Endothelial cell of umbilical vein (primary cell): ENCODE results near the gene RDH14. TPM values are rescaled to one million over a fixed set of nuclear protein-coding genes. Genes with fewer than 3 reads are reported as not detected.

Source experiments
- BruUV-seq: library from RNA; stranded (reverse); fragments of 400-500 nt; replicated peaks from 2 replicates; lab custom pipeline; 2021; lab: Mats Ljungman, UMichigan
- CTCF ChIA-PET: fragments of 300-600, 350-600 bp; sonication (Branson Sonifier 250); formaldehyde crosslinking; loops from one replicate; lab custom pipeline; 2021; ENCODE audit warnings: antibody characterized with exemption, inconsistent platforms; lab: Charles Lee
- POLR2A ChIA-PET: fragments of 300-600, 350-600 bp; sonication (Branson Sonifier 250); formaldehyde crosslinking; loops from one replicate; lab custom pipeline; 2021; ENCODE audit warnings: antibody characterized with exemption, inconsistent platforms; lab: Charles Lee
- DNase-seq: peaks from one replicate; pipeline ENCODE4 v3.0.0-alpha.2; 2011; ENCODE audit warnings: low read depth, low spot score
- FAIRE-seq: peaks from 2 replicates; lab custom pipeline; 2011; peaks lifted over from hg19 to GRCh38; lab: Jason Lieb, UNC
- H2AFZ ChIP-seq: 2 replicates; pipeline ENCODE4 v1.6.0; 2012; ENCODE audit warnings: low read depth, low read length, control low read depth, inconsistent platforms
- H3K27ac ChIP-seq: 2 replicates; pipeline ENCODE4 v1.5.1; 2011; ENCODE audit warnings: low read depth, mild to moderate bottlenecking, control low read depth, low read length, moderate library complexity; ENCODE audit not compliant: insufficient read depth
- H3K27me3 ChIP-seq, 2 experiments: 2 replicates each; pipeline versions ENCODE4 v1.6.0 to v1.6.1; 2011; ENCODE audit warnings: low read length in 2 of 2, mixed read lengths in 1 of 2; ENCODE audit not compliant: control insufficient read depth in 2 of 2, insufficient read depth in 2 of 2
- H3K36me3 ChIP-seq, 2 experiments: 2 replicates in 1 of 2; 3 replicates in 1 of 2; pipeline ENCODE4 v1.5.1; 2011; ENCODE audit warnings: low read length in 2 of 2, mild to moderate bottlenecking in 1 of 2, moderate library complexity in 1 of 2; ENCODE audit not compliant: control insufficient read depth in 2 of 2, insufficient read depth in 2 of 2; ENCODE audit errors: extremely low read depth in 1 of 2
- H3K4me1 ChIP-seq: 3 replicates; pipeline ENCODE4 v1.5.1; 2011; ENCODE audit warnings: mild to moderate bottlenecking, low read length; ENCODE audit not compliant: control insufficient read depth, insufficient read depth; ENCODE audit errors: extremely low read depth
- H3K4me2 ChIP-seq: 2 replicates; pipeline ENCODE4 v1.6.1; 2011; ENCODE audit warnings: low read length, control low read depth, mixed read lengths; ENCODE audit not compliant: insufficient read depth
- H3K4me3 ChIP-seq, 3 experiments: fragments of 200-600 bp in 1 of 3; sonication (generic), shearing (Covaris generic) in 1 of 3; replicated peaks in 1 of 3; 2 replicates each; pipeline ENCODE4 v1.5.1; 2011 to 2016; ENCODE audit warnings: control low read depth in 3 of 3, low read length in 3 of 3, mild to moderate bottlenecking in 2 of 3, inconsistent platforms in 1 of 3, low read depth in 1 of 3, moderate library complexity in 1 of 3; ENCODE audit not compliant: insufficient read depth in 1 of 3
- H3K79me2 ChIP-seq: 2 replicates; pipeline ENCODE4 v1.6.0; 2012; ENCODE audit warnings: low read length, inconsistent platforms; ENCODE audit not compliant: control insufficient read depth, insufficient read depth
- H3K9ac ChIP-seq: replicated peaks from 2 replicates; pipeline ENCODE3; 2011; ENCODE audit warnings: low read length, control low read depth; ENCODE audit not compliant: insufficient read depth; ENCODE audit errors: extremely low read depth
- H3K9me1 ChIP-seq: replicated peaks from 3 replicates; pipeline ENCODE4 v1.6.0; 2011; ENCODE audit warnings: mild to moderate bottlenecking, low read length; ENCODE audit not compliant: control insufficient read depth, insufficient read depth; ENCODE audit errors: extremely low read depth
- H3K9me3 ChIP-seq: replicated peaks from 2 replicates; pipeline ENCODE4 v1.5.1; 2012; ENCODE audit warnings: low read length, inconsistent platforms; ENCODE audit not compliant: control insufficient read depth, insufficient read depth
- H4K20me1 ChIP-seq: replicated peaks from 2 replicates; pipeline ENCODE3; 2011; ENCODE audit warnings: mild to moderate bottlenecking, low read length; ENCODE audit not compliant: control insufficient read depth, insufficient read depth; ENCODE audit errors: extremely low read depth
- EZH2 ChIP-seq: IDR thresholded peaks from 2 replicates; pipeline ENCODE4 v1.6.1; 2012; ENCODE audit warnings: borderline replicate concordance, low read depth, mild to moderate bottlenecking, moderate library complexity, low read length, inconsistent platforms; ENCODE audit not compliant: severe bottlenecking
- FOS ChIP-seq: IDR thresholded peaks from 2 replicates; pipeline ENCODE4 v1.6.1; 2011; ENCODE audit warnings: mild to moderate bottlenecking, low read length, moderate library complexity, borderline replicate concordance; ENCODE audit not compliant: insufficient read depth
- GATA2 ChIP-seq: IDR thresholded peaks from 2 replicates; pipeline ENCODE4 v1.7.0; 2011; ENCODE audit warnings: low read depth, mild to moderate bottlenecking, moderate library complexity, mixed read lengths, low read length; ENCODE audit not compliant: insufficient read length, insufficient read depth
- JUN ChIP-seq: IDR thresholded peaks from 2 replicates; pipeline ENCODE4 v1.6.1; 2011; ENCODE audit warnings: borderline replicate concordance, low read depth; ENCODE audit not compliant: insufficient read length, insufficient read depth
- MYC ChIP-seq: IDR thresholded peaks from one replicate; pipeline ENCODE4 v1.6.1; 2011; ENCODE audit warnings: mild to moderate bottlenecking, low read depth, low read length
- POLR2A ChIP-seq: IDR thresholded peaks from 2 replicates; pipeline ENCODE4 v1.6.1; 2012; ENCODE audit warnings: low read depth, mild to moderate bottlenecking, control low read depth, low read length
- POLR2AphosphoS5 ChIP-seq: IDR thresholded peaks from 2 replicates; pipeline ENCODE4 v1.6.1; 2012; ENCODE audit warnings: low read depth, mild to moderate bottlenecking, control low read depth, low read length, moderate library complexity; ENCODE audit not compliant: insufficient read depth
- dilution Hi-C: fragments of 300-500 bp; cut with MboI; formaldehyde crosslinking; loops from one replicate; pipeline ENCODE4 v1.15.0; 2019; ENCODE audit warnings: low sequenced_read_pairs; ENCODE audit not compliant: extremely low pct_ligation_motif_present
- intact Hi-C: fragments of 100-400 bp; cut with micrococcal nuclease; formaldehyde crosslinking; loops from one replicate; pipeline ENCODE4 v1.10.0; 2022
- polyA plus RNA-seq, 4 experiments: library from polyadenylated mRNA; depleted of rRNA in 3 of 4; stranded (reverse) in 3 of 4; unstranded in 1 of 4; fragments of >200 nt; gene quantifications; 2 replicates each; pipeline versions ENCODE4 v1.2.1 to v1.2.3, GENCODE V29; 2011 to 2012; ENCODE audit warnings: missing spikeins in 1 of 4
- total RNA-seq: library from RNA; stranded (reverse); gene quantifications from 2 replicates; pipeline ENCODE4 v1.2.3, GENCODE V29; 2021
- TF ChIP-seq, protein P1 (sequence below): IDR thresholded peaks from 2 replicates; pipeline ENCODE4 v1.6.1; 2011; ENCODE audit not compliant: insufficient read depth, insufficient read length
- TF ChIP-seq, protein P2 (sequence below), 2 donors: IDR thresholded peaks; 1 replicate in 1 of 2; 2 replicates in 1 of 2; pipeline ENCODE4 v1.5.1; 2011; ENCODE audit warnings: low read length in 2 of 2, mild to moderate bottlenecking in 2 of 2, moderate library complexity in 2 of 2, control low read depth in 1 of 2, inconsistent platforms in 1 of 2, low read depth in 1 of 2; ENCODE audit not compliant: insufficient read depth in 1 of 2; ENCODE audit errors: extremely low read depth in 1 of 2

Gene RDH14
- total and polyA plus RNA-seq, 2 donors (not counting 3 experiments of a cell fraction or from before 2014, with no cell fraction given): 8.8 to 12.4 TPM

DNA sequence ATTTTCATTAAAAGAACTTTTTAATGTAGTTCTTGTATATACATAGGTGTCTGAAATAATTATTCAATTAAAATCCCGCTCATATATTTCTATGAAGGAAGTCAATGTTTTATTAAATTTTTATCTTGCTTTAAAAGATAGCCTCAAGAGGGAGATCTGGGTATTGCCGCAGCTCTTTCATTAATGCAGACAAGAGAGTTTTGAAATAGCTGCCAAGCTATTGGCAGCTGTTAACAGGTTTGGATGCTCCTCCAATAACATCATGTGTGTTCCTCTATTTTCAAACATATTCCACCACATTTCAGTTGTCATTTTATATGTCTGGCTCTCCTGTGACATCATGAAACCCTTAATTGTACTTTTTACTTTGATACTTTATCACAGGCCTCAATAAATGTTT lies 41.8 kb upstream of the RDH14 start:
- intact Hi-C loops: no loop called here
- no peaks in the 10 kb centered on the region for H3K9me1 ChIP-seq
- no peak for FAIRE-seq
- H3K9me3 ChIP-seq: no peaks in the 10 kb centered on the region
- dilution Hi-C loops: no loop called here
- H2AFZ ChIP-seq: no peak overlapping the region
- peaks cover 10% of the 10 kb centered on the region for H3K4me1 ChIP-seq
- H3K9ac ChIP-seq: no peak overlapping the region
- no peaks in the 10 kb centered on the region for H3K27me3 ChIP-seq
- no peak overlapping the region for H3K4me2 ChIP-seq
- ChIA-PET POLR2A (no interaction called here), CTCF (interaction anchor here (1.8 kb wide), 1 partner anchor 81 kb away, joined by 6 read pairs; no protein-coding TSS in a partner anchor)
- no peak overlapping the region for H3K27ac ChIP-seq
- no peaks in the 10 kb centered on the region for H3K79me2 ChIP-seq
- BruUV-seq: no TSS peak
- no peaks in the 10 kb centered on the region for H3K36me3 ChIP-seq
- TF ChIP-seq POLR2A (no peak), POLR2AphosphoS5 (no peak), FOS (no peak), GATA2 (no peak), JUN (no peak), MYC (no peak), EZH2 (no peak)
- TF ChIP-seq, protein P1, sequence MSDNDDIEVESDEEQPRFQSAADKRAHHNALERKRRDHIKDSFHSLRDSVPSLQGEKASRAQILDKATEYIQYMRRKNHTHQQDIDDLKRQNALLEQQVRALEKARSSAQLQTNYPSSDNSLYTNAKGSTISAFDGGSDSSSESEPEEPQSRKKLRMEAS: no peak
- TF ChIP-seq, protein P2, sequence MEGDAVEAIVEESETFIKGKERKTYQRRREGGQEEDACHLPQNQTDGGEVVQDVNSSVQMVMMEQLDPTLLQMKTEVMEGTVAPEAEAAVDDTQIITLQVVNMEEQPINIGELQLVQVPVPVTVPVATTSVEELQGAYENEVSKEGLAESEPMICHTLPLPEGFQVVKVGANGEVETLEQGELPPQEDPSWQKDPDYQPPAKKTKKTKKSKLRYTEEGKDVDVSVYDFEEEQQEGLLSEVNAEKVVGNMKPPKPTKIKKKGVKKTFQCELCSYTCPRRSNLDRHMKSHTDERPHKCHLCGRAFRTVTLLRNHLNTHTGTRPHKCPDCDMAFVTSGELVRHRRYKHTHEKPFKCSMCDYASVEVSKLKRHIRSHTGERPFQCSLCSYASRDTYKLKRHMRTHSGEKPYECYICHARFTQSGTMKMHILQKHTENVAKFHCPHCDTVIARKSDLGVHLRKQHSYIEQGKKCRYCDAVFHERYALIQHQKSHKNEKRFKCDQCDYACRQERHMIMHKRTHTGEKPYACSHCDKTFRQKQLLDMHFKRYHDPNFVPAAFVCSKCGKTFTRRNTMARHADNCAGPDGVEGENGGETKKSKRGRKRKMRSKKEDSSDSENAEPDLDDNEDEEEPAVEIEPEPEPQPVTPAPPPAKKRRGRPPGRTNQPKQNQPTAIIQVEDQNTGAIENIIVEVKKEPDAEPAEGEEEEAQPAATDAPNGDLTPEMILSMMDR (IDR thresholded peaks at IDR 0.05; ENCODE audit: extremely low read depth in 1 of 2, insufficient read depth in 1 of 2, low read depth in 1 of 2, low read length in 2 of 2): no peak
- no peak for DNase-seq
- no peaks in the 10 kb centered on the region for H4K20me1 ChIP-seq
- H3K4me3 ChIP-seq: no peak overlapping the region
